ENCODE measurements around the gene SLC4A1AP.

DNA sequence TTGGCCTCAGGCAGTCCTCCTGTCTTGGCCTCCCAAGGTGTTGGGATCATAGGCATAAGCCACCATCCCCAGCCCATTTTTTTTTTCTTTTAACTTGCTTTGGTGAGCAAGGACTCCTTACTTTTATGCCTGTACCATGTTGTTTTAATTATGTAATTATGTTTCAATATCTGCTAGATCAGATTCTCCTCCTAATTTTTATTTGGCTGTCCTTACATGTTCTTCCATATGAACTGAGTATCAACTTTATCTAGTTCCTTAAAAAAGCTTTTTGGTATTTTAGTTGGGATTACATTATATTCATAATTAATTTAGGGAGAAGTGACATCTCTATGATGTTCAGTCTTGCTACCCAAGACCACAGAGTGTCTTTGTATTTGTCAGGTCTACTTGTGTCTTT, 18.5 kb upstream of the SLC4A1AP start:
- TF ChIP-seq, protein P1, sequence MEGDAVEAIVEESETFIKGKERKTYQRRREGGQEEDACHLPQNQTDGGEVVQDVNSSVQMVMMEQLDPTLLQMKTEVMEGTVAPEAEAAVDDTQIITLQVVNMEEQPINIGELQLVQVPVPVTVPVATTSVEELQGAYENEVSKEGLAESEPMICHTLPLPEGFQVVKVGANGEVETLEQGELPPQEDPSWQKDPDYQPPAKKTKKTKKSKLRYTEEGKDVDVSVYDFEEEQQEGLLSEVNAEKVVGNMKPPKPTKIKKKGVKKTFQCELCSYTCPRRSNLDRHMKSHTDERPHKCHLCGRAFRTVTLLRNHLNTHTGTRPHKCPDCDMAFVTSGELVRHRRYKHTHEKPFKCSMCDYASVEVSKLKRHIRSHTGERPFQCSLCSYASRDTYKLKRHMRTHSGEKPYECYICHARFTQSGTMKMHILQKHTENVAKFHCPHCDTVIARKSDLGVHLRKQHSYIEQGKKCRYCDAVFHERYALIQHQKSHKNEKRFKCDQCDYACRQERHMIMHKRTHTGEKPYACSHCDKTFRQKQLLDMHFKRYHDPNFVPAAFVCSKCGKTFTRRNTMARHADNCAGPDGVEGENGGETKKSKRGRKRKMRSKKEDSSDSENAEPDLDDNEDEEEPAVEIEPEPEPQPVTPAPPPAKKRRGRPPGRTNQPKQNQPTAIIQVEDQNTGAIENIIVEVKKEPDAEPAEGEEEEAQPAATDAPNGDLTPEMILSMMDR (IDR thresholded peaks at IDR 0.05), result no peak
- TF ChIP-seq TEAD4 (IDR thresholded peaks at IDR 0.05; ENCODE audit: borderline replicate concordance, insufficient read depth) (no peak), POLR2AphosphoS5 (IDR thresholded peaks at IDR 0.05; ENCODE audit: low read depth, low read length) (no peak), ZBTB33 (IDR thresholded peaks at IDR 0.05; ENCODE audit: borderline replicate concordance, low read depth) (no peak), EZH2phosphoT487 (IDR thresholded peaks at IDR 0.05; ENCODE audit: borderline replicate concordance, low read depth) (no peak), RCOR1 (IDR thresholded peaks at IDR 0.05; ENCODE audit: low read length) (peak; percentile 50; the same call in 1 of the 2 replicates), MAX (IDR thresholded peaks at IDR 0.05; ENCODE audit: low read depth) (no peak), FOXJ3 (CRISPR knock-in tag; IDR thresholded peaks at IDR 0.05) (no peak), GATA2 (CRISPR knock-in tag; IDR thresholded peaks at IDR 0.05) (no peak), RFX5 (IDR thresholded peaks at IDR 0.05; ENCODE audit: low read length) (no peak), NFIC (IDR thresholded peaks at IDR 0.05; ENCODE audit: borderline replicate concordance) (no peak), TAF1 (IDR thresholded peaks at IDR 0.05; ENCODE audit: borderline replicate concordance, low read depth, low read length) (no peak)

All from SK-N-SH (cell line).